Activated naive CD8-positive, alpha-beta T cell treated with anti-CD3 and anti-CD28 coated beads, Interleukin-2, amount 10 ng/mL, durations not matched to agents 7 days and 5 days (primary cell): Measurements from ENCODE around the gene ZNF107. TPM values are rescaled to one million over a fixed set of nuclear protein-coding genes. Genes with fewer than 3 reads are reported as not detected.

Source experiments
- ATAC-seq: fragments of 150-1000 bp; cut with Tn5 transposase; one replicate; pipeline ENCODE4 v1.10.0; 2021; ENCODE audit warnings: low read depth, moderate library complexity
- POLR2A ChIA-PET: fragments of 350-600 bp; sonication (Branson Sonifier 250); formaldehyde crosslinking; loops from one replicate; lab custom pipeline; 2021; ENCODE audit warnings: antibody characterized with exemption; lab: Charles Lee
- DNase-seq: peaks from one replicate; pipeline ENCODE4 v3.0.0; 2021
- H3K27ac Mint-ChIP-seq: one replicate; pipeline ENCODE4 v1.8.0; 2022; ENCODE audit warnings: mild to moderate bottlenecking, mixed read lengths
- H3K27me3 Mint-ChIP-seq: one replicate; pipeline ENCODE4 v1.8.0; 2022; ENCODE audit warnings: mild to moderate bottlenecking, moderate library complexity, mixed read lengths
- H3K36me3 Mint-ChIP-seq: one replicate; pipeline ENCODE4 v1.8.0; 2021; ENCODE audit warnings: mild to moderate bottlenecking, mixed read lengths
- H3K4me1 Mint-ChIP-seq: one replicate; pipeline ENCODE4 v1.8.0; 2021; ENCODE audit warnings: mixed read lengths
- H3K4me3 Mint-ChIP-seq: one replicate; pipeline ENCODE4 v1.8.0; 2022; ENCODE audit warnings: mild to moderate bottlenecking, moderate library complexity, mixed read lengths
- H3K9me3 Mint-ChIP-seq: one replicate; pipeline ENCODE4 v1.8.0; 2021; ENCODE audit warnings: mixed read lengths
- total RNA-seq, 2 experiments: library from RNA; stranded (reverse); gene quantifications; one replicate each; pipeline ENCODE4 v1.2.3, GENCODE V29; 2021

Gene ZNF107
- 10 to 100 TPM; 28.9 to 29.0 TPM for total RNA-seq

- Mint-ChIP-seq H3K27me3 (no peaks in the 10 kb centered on the region), H3K4me1 (peaks cover 24% of the 10 kb centered on the region), H3K36me3 (peaks cover 55% of the 10 kb centered on the region), H3K4me3 (peak within 1 kb of the TSS; percentile 96), H3K27ac (peak within 1 kb of the TSS; percentile 98), H3K9me3 (peaks cover 30% of the 10 kb centered on the region)
- POLR2A ChIA-PET = interaction anchor here (0.5 to 2.6 kb wide), 20 partner anchors 8 to 741 kb away, joined by 3 to 28 read pairs (median 4); partner anchors contain the start of genes ERV3-1, ZNF138, ZNF273 and ZNF680
- peak; percentile 81 for DNase-seq
- ATAC-seq = peak; percentile 100
Measured at GRCh38 chr7:64665980-64666662, at the start of gene ZNF107. ZNF107 (plus strand) TSS chr7:64666133; CDS start chr7:64666283, 150 bp downstream.

DNA sequence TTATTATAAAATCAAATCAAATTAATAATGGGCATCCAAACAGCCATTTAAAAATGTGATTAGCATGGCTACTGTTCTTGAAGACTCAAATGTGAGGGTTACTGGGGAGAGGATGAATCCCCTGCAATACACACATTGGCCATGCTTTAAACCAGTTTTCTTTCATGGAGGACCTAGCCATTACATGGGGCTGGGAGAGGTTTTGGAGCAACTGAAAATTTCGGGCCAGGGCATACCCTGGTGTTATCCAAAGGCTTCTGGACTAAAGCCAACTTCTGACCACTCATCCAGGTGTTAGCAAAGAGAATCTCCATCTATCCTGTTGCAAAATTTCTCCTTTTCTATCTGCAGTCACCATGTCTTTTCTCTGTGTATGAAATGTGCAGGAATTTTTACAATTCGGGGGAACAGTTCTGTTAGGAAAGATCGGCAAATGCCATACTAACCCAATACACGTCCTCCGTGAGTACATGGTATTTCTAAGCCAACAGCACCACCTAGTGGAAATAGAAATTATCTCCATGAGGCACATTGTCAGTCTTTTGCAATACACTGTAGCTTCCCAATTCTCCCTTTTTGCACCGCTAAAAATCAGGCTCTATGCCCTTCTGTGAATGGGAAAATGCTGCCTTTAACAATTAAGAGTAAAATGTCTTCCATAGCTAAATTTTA lies 47.0 kb upstream of the ZNF107 start:
- Mint-ChIP-seq H3K27me3 (no peaks in the 10 kb centered on the region), H3K4me1 (peaks cover 1% of the 10 kb centered on the region), H3K27ac (no peak overlapping the region), H3K9me3 (peaks cover 16% of the 10 kb centered on the region), H3K4me3 (no peak overlapping the region), H3K36me3 (no peaks in the 10 kb centered on the region)
- POLR2A ChIA-PET = interaction anchor here (0.6 kb wide), 1 partner anchor 44 kb away, joined by 3 read pairs; no protein-coding TSS in a partner anchor
- DNase-seq (no peak), ATAC-seq (no peak)

DNA sequence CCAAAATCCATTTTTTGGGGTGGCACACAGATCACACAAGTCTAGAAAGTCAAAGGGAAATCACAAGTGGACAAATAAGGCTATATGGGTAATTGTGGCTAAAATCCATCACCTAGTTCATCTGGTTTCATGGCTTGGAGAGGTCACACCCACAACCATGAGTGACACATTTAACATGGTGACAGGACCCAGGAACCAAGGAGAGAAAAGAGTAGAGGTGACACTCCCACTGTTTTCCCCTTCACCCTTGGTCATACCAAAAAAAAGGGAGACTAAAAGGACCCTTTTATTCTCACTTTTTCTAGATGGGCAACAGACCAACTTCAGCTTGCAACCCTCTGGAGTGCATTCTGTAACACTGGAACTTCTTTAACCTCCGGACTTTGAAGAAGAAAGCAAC lies 46.2 kb upstream of the ZNF107 start:
- Mint-ChIP-seq H3K36me3 (no peaks in the 10 kb centered on the region), H3K27me3 (no peaks in the 10 kb centered on the region), H3K4me3 (no peak overlapping the region), H3K27ac (no peak overlapping the region), H3K9me3 (peaks cover 16% of the 10 kb centered on the region), H3K4me1 (peaks cover 1% of the 10 kb centered on the region)
- no peak for ATAC-seq
- POLR2A ChIA-PET = interaction anchor here (0.6 kb wide), 1 partner anchor 45 kb away, joined by 3 read pairs; no protein-coding TSS in a partner anchor
- DNase-seq = no peak

GRCh38 chr7:64621656-64622055 lies 44.3 kb upstream of the ZNF107 start:
- Mint-ChIP-seq H3K4me1 (peaks cover 1% of the 10 kb centered on the region), H3K36me3 (no peaks in the 10 kb centered on the region)
- POLR2A ChIA-PET = no interaction called here

DNA sequence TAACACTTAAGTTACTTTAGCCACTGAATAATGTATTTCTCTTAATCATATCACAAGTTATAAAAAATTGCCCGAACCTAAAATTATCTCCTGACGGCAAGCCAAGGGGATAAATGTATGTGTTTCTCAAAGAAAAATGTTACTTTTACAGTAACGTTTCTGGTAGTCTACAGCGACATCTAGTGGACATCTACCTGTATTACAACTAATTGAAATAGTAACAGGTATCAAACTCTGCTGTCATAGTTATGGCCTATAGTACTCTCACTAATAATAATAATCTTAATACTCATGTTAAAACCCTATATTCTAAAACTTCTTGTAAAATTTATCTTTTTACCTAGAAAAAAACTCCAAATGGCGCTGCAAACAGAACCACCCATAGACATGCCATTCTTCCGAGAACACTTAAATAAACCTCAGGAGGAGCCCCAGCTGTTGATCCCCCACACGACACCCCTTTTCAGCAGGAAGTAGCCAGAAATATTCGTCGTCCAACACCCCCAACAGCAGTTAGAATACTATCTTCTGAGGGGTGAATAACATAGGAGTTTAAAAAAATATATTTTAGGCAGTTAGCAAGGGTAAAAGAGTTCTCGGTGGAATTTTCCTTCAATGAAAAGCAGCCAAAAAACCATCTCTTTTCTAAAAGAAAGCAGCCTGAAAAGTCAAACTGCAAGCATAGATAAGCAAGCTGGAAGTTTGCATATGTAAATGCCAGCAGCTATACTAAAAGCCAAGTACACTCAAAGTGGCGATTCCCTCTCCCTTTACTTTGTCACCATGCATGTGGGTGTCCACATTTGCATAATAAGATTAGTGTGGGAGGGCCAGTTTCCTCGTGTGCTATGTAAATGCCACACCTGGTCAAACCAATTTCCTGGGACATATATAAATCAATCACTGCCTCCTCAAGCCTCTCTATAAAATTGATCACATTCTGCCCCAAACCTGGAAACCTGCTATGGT lies 40.5 kb upstream of the ZNF107 start:
- no peaks in the 10 kb centered on the region for H3K4me1 Mint-ChIP-seq
- DNase-seq = no peak
- POLR2A ChIA-PET = no interaction called here
- H3K27ac Mint-ChIP-seq = no peak overlapping the region
- H3K4me3 Mint-ChIP-seq = no peak overlapping the region
- no peaks in the 10 kb centered on the region for H3K36me3 Mint-ChIP-seq
- peaks cover 4% of the 10 kb centered on the region for H3K9me3 Mint-ChIP-seq
- H3K27me3 Mint-ChIP-seq = no peaks in the 10 kb centered on the region
- no peak for ATAC-seq

More at GRCh38 chr7:64621656-64622055, 44.3 kb upstream of the ZNF107 start:
- H3K9me3 Mint-ChIP-seq = peaks cover 16% of the 10 kb centered on the region
- no peak overlapping the region for H3K27ac Mint-ChIP-seq
- ATAC-seq = no peak
- no peak overlapping the region for H3K4me3 Mint-ChIP-seq
- no peak for DNase-seq
- H3K27me3 Mint-ChIP-seq = no peaks in the 10 kb centered on the region

GRCh38 chr7:64626083-64626469 lies 39.9 kb upstream of the ZNF107 start:
- POLR2A ChIA-PET = no interaction called here
- peaks cover 3% of the 10 kb centered on the region for H3K9me3 Mint-ChIP-seq
- ATAC-seq = no peak
- no peaks in the 10 kb centered on the region for H3K4me1 Mint-ChIP-seq
- H3K27ac Mint-ChIP-seq = no peak overlapping the region
- no peak for DNase-seq
- H3K4me3 Mint-ChIP-seq = no peak overlapping the region
- H3K27me3 Mint-ChIP-seq = no peaks in the 10 kb centered on the region
- H3K36me3 Mint-ChIP-seq = no peaks in the 10 kb centered on the region

- Mint-ChIP-seq H3K27ac (no peak overlapping the region), H3K4me3 (no peak overlapping the region), H3K9me3 (peaks cover 3% of the 10 kb centered on the region), H3K4me1 (no peaks in the 10 kb centered on the region), H3K36me3 (no peaks in the 10 kb centered on the region), H3K27me3 (no peaks in the 10 kb centered on the region)
- DNase-seq (no peak), ATAC-seq (no peak)
- POLR2A ChIA-PET = no interaction called here
Measured at GRCh38 chr7:64626557-64626956, 39.4 kb upstream of the ZNF107 start.

GRCh38 chr7:64628192-64628591 lies 37.7 kb upstream of the ZNF107 start:
- no peak for DNase-seq
- H3K36me3 Mint-ChIP-seq = no peaks in the 10 kb centered on the region
- no peaks in the 10 kb centered on the region for H3K4me1 Mint-ChIP-seq
- no peaks in the 10 kb centered on the region for H3K27me3 Mint-ChIP-seq
- peaks cover 2% of the 10 kb centered on the region for H3K9me3 Mint-ChIP-seq
- no peak overlapping the region for H3K27ac Mint-ChIP-seq
- POLR2A ChIA-PET = no interaction called here
- ATAC-seq = no peak
- H3K4me3 Mint-ChIP-seq = no peak overlapping the region

DNA sequence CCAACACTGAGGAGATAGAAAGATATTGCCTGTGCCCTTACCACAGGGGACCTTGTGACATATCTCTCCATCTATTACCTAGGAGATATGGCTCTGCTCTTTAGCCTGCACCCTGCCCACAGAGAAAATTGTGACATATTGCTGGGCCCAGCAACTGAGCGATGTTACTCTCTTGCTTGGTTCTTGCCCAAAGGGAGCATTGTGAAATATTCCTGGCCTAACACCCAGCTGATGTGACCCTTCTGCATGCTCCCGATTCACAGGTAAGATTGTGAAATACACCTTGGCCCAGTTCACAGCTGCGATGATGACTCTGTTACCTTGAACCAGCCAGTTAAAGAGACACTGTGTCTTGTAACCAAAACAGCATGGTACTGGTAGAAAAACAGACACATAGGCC lies 37.2 kb upstream of the ZNF107 start:
- Mint-ChIP-seq H3K9me3 (peaks cover 2% of the 10 kb centered on the region), H3K27me3 (no peaks in the 10 kb centered on the region), H3K4me3 (no peak overlapping the region), H3K36me3 (no peaks in the 10 kb centered on the region), H3K4me1 (no peaks in the 10 kb centered on the region), H3K27ac (no peak overlapping the region)
- DNase-seq = no peak
- POLR2A ChIA-PET = no interaction called here
- ATAC-seq = no peak

DNA sequence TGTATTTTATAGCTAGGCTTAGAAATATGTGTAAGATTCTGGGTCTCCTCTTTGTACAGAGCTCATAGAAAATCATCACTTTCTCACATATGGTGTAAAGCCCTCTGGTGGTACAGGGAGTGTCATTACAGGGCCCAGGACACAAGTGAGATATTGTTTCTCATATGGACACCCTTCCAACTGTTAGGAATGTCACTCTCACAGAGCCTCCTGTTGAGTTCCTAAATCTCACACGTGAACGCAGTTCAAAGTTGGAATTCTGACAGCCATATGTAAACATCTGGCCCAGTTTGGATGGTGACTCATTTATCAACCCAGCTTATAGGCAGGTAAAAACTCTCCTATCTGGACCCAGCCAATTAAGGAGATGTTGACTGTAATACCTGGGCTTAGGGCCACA lies 35.4 kb upstream of the ZNF107 start:
- no peak for ATAC-seq

GRCh38 chr7:64632029-64632428 lies 33.9 kb upstream of the ZNF107 start:
- Mint-ChIP-seq H3K4me3 (no peak overlapping the region), H3K9me3 (peaks cover 5% of the 10 kb centered on the region), H3K36me3 (no peaks in the 10 kb centered on the region), H3K27ac (no peak overlapping the region), H3K4me1 (no peaks in the 10 kb centered on the region), H3K27me3 (no peaks in the 10 kb centered on the region)
- ATAC-seq (no peak), DNase-seq (no peak)
- POLR2A ChIA-PET = no interaction called here

More for the DNA sequence above, 35.4 kb upstream of the ZNF107 start:
- POLR2A ChIA-PET = no interaction called here
- Mint-ChIP-seq H3K4me3 (no peak overlapping the region), H3K36me3 (no peaks in the 10 kb centered on the region), H3K9me3 (peaks cover 5% of the 10 kb centered on the region), H3K27ac (no peak overlapping the region), H3K4me1 (no peaks in the 10 kb centered on the region), H3K27me3 (no peaks in the 10 kb centered on the region)
- no peak for DNase-seq

DNA sequence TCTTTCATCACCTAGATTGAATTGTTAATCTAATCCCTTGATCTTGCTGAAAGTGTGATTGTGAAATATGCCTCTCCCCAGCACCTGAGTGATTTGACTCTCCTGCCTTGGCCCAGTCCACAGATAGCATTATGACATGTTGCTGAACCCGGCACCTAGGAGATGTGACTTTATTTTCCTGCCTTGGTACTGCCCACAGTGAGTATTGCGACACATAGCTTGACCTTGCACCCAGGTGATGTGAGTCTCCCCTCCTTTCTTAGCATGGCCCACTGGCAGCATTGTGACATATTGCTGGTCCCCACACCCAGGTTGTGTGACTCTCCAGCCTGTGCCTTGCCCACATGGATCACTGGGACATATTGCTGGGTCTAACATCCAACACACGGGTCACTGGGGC lies 32.5 kb upstream of the ZNF107 start:
- Mint-ChIP-seq H3K27me3 (no peaks in the 10 kb centered on the region), H3K4me3 (no peak overlapping the region), H3K36me3 (no peaks in the 10 kb centered on the region), H3K9me3 (peaks cover 6% of the 10 kb centered on the region), H3K27ac (no peak overlapping the region), H3K4me1 (no peaks in the 10 kb centered on the region)
- POLR2A ChIA-PET = no interaction called here
- no peak for ATAC-seq
- DNase-seq = no peak

DNA sequence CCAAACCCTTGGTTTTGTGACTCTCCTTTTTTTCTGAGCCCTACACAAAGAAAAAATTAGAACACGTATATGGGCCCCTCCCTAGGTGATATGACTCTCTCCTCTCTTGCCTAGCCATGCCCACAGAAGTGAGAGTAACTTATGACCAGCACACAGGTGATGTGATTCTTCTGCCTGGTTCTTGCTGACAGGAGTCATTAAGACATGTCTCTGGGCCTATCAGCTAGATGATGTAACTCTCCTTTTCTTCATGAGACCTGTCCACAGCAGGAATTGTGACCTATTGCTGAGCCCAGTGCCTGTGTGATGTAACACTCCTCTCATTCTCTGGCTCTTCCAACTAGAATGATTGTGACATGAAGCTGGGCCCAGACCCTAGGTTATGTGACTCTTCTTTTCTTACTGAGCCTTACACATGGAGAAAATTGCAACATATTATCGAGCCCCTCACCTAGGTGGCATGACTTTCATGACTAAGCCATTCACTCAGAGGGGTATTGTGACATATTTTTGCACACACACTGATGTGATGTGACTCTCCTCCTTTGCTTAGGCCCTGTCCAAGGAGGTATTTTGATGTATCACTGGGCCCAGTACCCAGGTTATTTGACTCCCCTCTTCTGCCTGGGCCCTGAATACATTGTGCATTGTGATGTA lies 31.4 kb upstream of the ZNF107 start:
- ATAC-seq (no peak), DNase-seq (no peak)
- H3K36me3 Mint-ChIP-seq = no peaks in the 10 kb centered on the region
- no peak overlapping the region for H3K27ac Mint-ChIP-seq
- POLR2A ChIA-PET = no interaction called here
- no peaks in the 10 kb centered on the region for H3K27me3 Mint-ChIP-seq
- no peak overlapping the region for H3K4me3 Mint-ChIP-seq
- H3K9me3 Mint-ChIP-seq = peaks cover 4% of the 10 kb centered on the region
- no peaks in the 10 kb centered on the region for H3K4me1 Mint-ChIP-seq
